Endothelial cell of hepatic sinusoid (primary cell): ENCODE data around the gene PHRF1.

Source experiments
- in situ Hi-C: cut with HindIII; loops from 2 replicates; pipeline ENCODE4 v1.10.0; 2017; ENCODE audit warnings: low sequenced_read_pairs

Gene PHRF1

GRCh38 chr11:613369-613968 lies 37.2 kb downstream of the PHRF1 start:
- in situ Hi-C loops: no loop called here

- in situ Hi-C loops: no loop called here
Measured at GRCh38 chr11:614021-614622, 37.9 kb downstream of the PHRF1 start.

GRCh38 chr11:614623-615503 lies 38.6 kb downstream of the PHRF1 start:
- in situ Hi-C loops: no loop called here

- in situ Hi-C loops: no loop called here
Measured at GRCh38 chr11:615504-616319, 39.4 kb downstream of the PHRF1 start, which contains the start of gene IRF7. IRF7 (minus strand) TSS chr11:615950; CDS start chr11:615364, 586 bp downstream.

- in situ Hi-C loops: no loop called here
Measured at GRCh38 chr11:616320-617198, 40.3 kb downstream of the PHRF1 start.

- in situ Hi-C loops: no loop called here
Measured at GRCh38 chr11:617199-617911, 41.1 kb downstream of the PHRF1 start.

GRCh38 chr11:617912-618682 lies 41.8 kb downstream of the PHRF1 start:
- in situ Hi-C loops: no loop called here

GRCh38 chr11:618856-619627 lies 42.8 kb downstream of the PHRF1 start:
- in situ Hi-C loops: no loop called here

GRCh38 chr11:619628-620050 lies 43.4 kb downstream of the PHRF1 start:
- in situ Hi-C loops: no loop called here

- in situ Hi-C loops: no loop called here
Measured at GRCh38 chr11:620201-620600, 43.9 kb downstream of the PHRF1 start.

GRCh38 chr11:620935-621814 lies 44.9 kb downstream of the PHRF1 start:
- in situ Hi-C loops: no loop called here

- in situ Hi-C loops: no loop called here
Measured at GRCh38 chr11:621838-622237, 45.6 kb downstream of the PHRF1 start.

GRCh38 chr11:623349-623869 lies 47.1 kb downstream of the PHRF1 start:
- in situ Hi-C loops: no loop called here

- in situ Hi-C loops: no loop called here
Measured at GRCh38 chr11:623999-624704, 47.9 kb downstream of the PHRF1 start.

- in situ Hi-C loops: no loop called here
Measured at GRCh38 chr11:624705-625635, 48.7 kb downstream of the PHRF1 start, which contains the start of gene CDHR5. CDHR5 (minus strand) TSS chr11:624955; CDS start chr11:624902, 53 bp downstream.
